ENCODE data around the gene SULT2B1. TPM values are rescaled to one million over a fixed set of nuclear protein-coding genes. Genes with fewer than 3 reads are reported as not detected.

SULT2B1 gene
- polyA plus RNA-seq, 3 donors from 2014 or later = not detected

- H3K4me3 Mint-ChIP-seq = no peak overlapping the region
- no peak for DNase-seq
- H3K9me3 Mint-ChIP-seq = no peaks in the 10 kb centered on the region
- peaks cover 0 to 1% (median 0%) of the 10 kb centered on the region in 3 donors for H3K27me3 Mint-ChIP-seq (ENCODE audit: low read depth in 3 of 3)
- peaks cover 0 to 5% of the 10 kb centered on the region in 2 donors for H3K4me1 Mint-ChIP-seq
- H3K27ac Mint-ChIP-seq = no peak overlapping the region
- H3K36me3 Mint-ChIP-seq = no peaks in the 10 kb centered on the region
These were observed 55.4 kb downstream of the SULT2B1 start for GRCh38 chr19:48607359-48607755.

- Mint-ChIP-seq H3K27ac (no peak overlapping the region), H3K27me3 (ENCODE audit: low read depth in 3 of 3) (peaks cover 0 to 3% (median 1%) of the 10 kb centered on the region in 3 donors), H3K36me3 (peaks cover 0 to 3% (median 0%) of the 10 kb centered on the region in 3 donors), H3K4me1 (peaks cover 0 to 6% of the 10 kb centered on the region in 2 donors), H3K4me3 (peak overlapping the region in 1 of 5 donors; percentile 29), H3K9me3 (no peaks in the 10 kb centered on the region)
- DNase-seq = peak in 1 of 3 donors; percentile 38
These were observed 56.9 kb downstream of the SULT2B1 start for GRCh38 chr19:48608798-48609263.

GRCh38 chr19:48609571-48610108, 57.7 kb downstream of the SULT2B1 start:
- H3K27ac Mint-ChIP-seq = no peak overlapping the region
- DNase-seq = no peak
- H3K4me3 Mint-ChIP-seq = no peak overlapping the region
- H3K4me1 Mint-ChIP-seq = peaks cover 0 to 6% of the 10 kb centered on the region in 2 donors
- peaks cover 0 to 5% (median 0%) of the 10 kb centered on the region in 3 donors for H3K36me3 Mint-ChIP-seq
- peaks cover 0 to 4% (median 3%) of the 10 kb centered on the region in 3 donors for H3K27me3 Mint-ChIP-seq (ENCODE audit: low read depth in 3 of 3)
- no peaks in the 10 kb centered on the region for H3K9me3 Mint-ChIP-seq

GRCh38 chr19:48611872-48612271, 59.9 kb downstream of the SULT2B1 start:
- Mint-ChIP-seq H3K4me1 (peaks cover 9 to 14% of the 10 kb centered on the region in 2 donors), H3K27me3 (ENCODE audit: low read depth in 3 of 3) (peaks cover 0 to 7% (median 5%) of the 10 kb centered on the region in 3 donors), H3K27ac (no peak overlapping the region), H3K4me3 (no peak overlapping the region), H3K36me3 (peaks cover 4 to 13% (median 5%) of the 10 kb centered on the region in 3 donors), H3K9me3 (no peaks in the 10 kb centered on the region)
- DNase-seq = no peak

- H3K4me3 Mint-ChIP-seq = no peak overlapping the region
These were observed 61.3 kb downstream of the SULT2B1 start for GRCh38 chr19:48613024-48613851.

GRCh38 chr19:48613852-48614435, 62.0 kb downstream of the SULT2B1 start:
- Mint-ChIP-seq H3K27me3 (ENCODE audit: low read depth in 3 of 3) (peaks cover 2 to 7% (median 7%) of the 10 kb centered on the region in 3 donors), H3K4me3 (no peak overlapping the region), H3K9me3 (no peaks in the 10 kb centered on the region), H3K27ac (peak overlapping the region in 4 of 6 donors; percentile 5 to 70 (median 48)), H3K36me3 (peaks cover 8 to 19% (median 10%) of the 10 kb centered on the region in 3 donors), H3K4me1 (peaks cover 27 to 29% of the 10 kb centered on the region in 2 donors)
- no peak for DNase-seq

More at GRCh38 chr19:48613024-48613851, 61.3 kb downstream of the SULT2B1 start:
- DNase-seq = no peak
- H3K36me3 Mint-ChIP-seq = peaks cover 4 to 14% (median 5%) of the 10 kb centered on the region in 3 donors
- H3K9me3 Mint-ChIP-seq = no peaks in the 10 kb centered on the region
- H3K27me3 Mint-ChIP-seq (ENCODE audit: low read depth in 3 of 3) = peaks cover 0 to 7% (median 5%) of the 10 kb centered on the region in 3 donors
- peaks cover 22 to 26% of the 10 kb centered on the region in 2 donors for H3K4me1 Mint-ChIP-seq
- H3K27ac Mint-ChIP-seq = peak overlapping the region in 2 of 6 donors; percentile 45 to 70

GRCh38 chr19:48614436-48615230, 62.7 kb downstream of the SULT2B1 start, which contains the start of gene FAM83E:
FAM83E (minus strand) TSS chr19:48615076; CDS start chr19:48613372, 1,704 bp downstream.
- Mint-ChIP-seq H3K27me3 (ENCODE audit: low read depth in 3 of 3) (peaks cover 4 to 12% (median 10%) of the 10 kb centered on the region in 3 donors), H3K36me3 (peaks cover 8 to 19% (median 10%) of the 10 kb centered on the region in 3 donors), H3K27ac (peak within 1 kb of the TSS in 5 of 6 donors; percentile 5 to 70 (median 51)), H3K4me3 (peak within 1 kb of the TSS in 1 of 5 donors; percentile 24), H3K9me3 (no peaks in the 10 kb centered on the region), H3K4me1 (peaks cover 30 to 36% of the 10 kb centered on the region in 2 donors)
- no peak for DNase-seq

GRCh38 chr19:48615231-48616040, 63.5 kb downstream of the SULT2B1 start:
- DNase-seq = no peak
- Mint-ChIP-seq H3K4me1 (peaks cover 37 to 44% of the 10 kb centered on the region in 2 donors), H3K36me3 (peaks cover 8 to 19% (median 10%) of the 10 kb centered on the region in 3 donors), H3K4me3 (peak overlapping the region in 1 of 5 donors; percentile 24), H3K9me3 (no peaks in the 10 kb centered on the region), H3K27ac (peak overlapping the region in 1 of 6 donors; percentile 53), H3K27me3 (ENCODE audit: low read depth in 3 of 3) (peaks cover 4 to 12% (median 10%) of the 10 kb centered on the region in 3 donors)

- Mint-ChIP-seq H3K4me3 (peak overlapping the region in 4 of 5 donors; percentile 40 to 66 (median 58)), H3K27me3 (ENCODE audit: low read depth in 3 of 3) (peaks cover 4 to 11% (median 10%) of the 10 kb centered on the region in 3 donors), H3K27ac (peak overlapping the region in 4 of 6 donors; percentile 45 to 99 (median 64)), H3K9me3 (no peaks in the 10 kb centered on the region), H3K36me3 (peaks cover 8 to 19% (median 10%) of the 10 kb centered on the region in 3 donors), H3K4me1 (peaks cover 37 to 44% of the 10 kb centered on the region in 2 donors)
- DNase-seq = no peak
These were observed 64.1 kb downstream of the SULT2B1 start for GRCh38 chr19:48616041-48616436.

GRCh38 chr19:48616491-48617056, 64.6 kb downstream of the SULT2B1 start:
- no peak for DNase-seq

GRCh38 chr19:48617146-48617937, 65.4 kb downstream of the SULT2B1 start:
- DNase-seq = no peak
- Mint-ChIP-seq H3K4me1 (peaks cover 43 to 52% of the 10 kb centered on the region in 2 donors), H3K9me3 (no peaks in the 10 kb centered on the region)

More at GRCh38 chr19:48616491-48617056, 64.6 kb downstream of the SULT2B1 start:
- Mint-ChIP-seq H3K36me3 (peaks cover 8 to 22% (median 10%) of the 10 kb centered on the region in 3 donors), H3K4me3 (peak overlapping the region; percentile 40 to 66 (median 57)), H3K27ac (peak overlapping the region in 4 of 6 donors; percentile 45 to 99 (median 68)), H3K27me3 (ENCODE audit: low read depth in 3 of 3) (peaks cover 4 to 11% (median 10%) of the 10 kb centered on the region in 3 donors), H3K9me3 (no peaks in the 10 kb centered on the region), H3K4me1 (peaks cover 39 to 47% of the 10 kb centered on the region in 2 donors)

More at GRCh38 chr19:48617146-48617937, 65.4 kb downstream of the SULT2B1 start:
- Mint-ChIP-seq H3K27me3 (ENCODE audit: low read depth in 3 of 3) (peaks cover 4 to 11% (median 10%) of the 10 kb centered on the region in 3 donors), H3K4me3 (peak overlapping the region; percentile 95 to 99 (median 96)), H3K36me3 (peaks cover 10 to 23% (median 10%) of the 10 kb centered on the region in 3 donors), H3K27ac (peak overlapping the region; percentile 95 to 99 (median 99))
